NCI-H748 (cell line): ENCODE data around the gene ELMO1.

Experiments used
- DNase-seq: peaks from one replicate; lab custom pipeline; 2025; ENCODE audit not compliant: unreplicated experiment; lab: John Stamatoyannopoulos, UW

Gene ELMO1

GRCh38 chr7:37376386-37376785, 72.3 kb downstream of the ELMO1 start:
- no peak for DNase-seq

DNA sequence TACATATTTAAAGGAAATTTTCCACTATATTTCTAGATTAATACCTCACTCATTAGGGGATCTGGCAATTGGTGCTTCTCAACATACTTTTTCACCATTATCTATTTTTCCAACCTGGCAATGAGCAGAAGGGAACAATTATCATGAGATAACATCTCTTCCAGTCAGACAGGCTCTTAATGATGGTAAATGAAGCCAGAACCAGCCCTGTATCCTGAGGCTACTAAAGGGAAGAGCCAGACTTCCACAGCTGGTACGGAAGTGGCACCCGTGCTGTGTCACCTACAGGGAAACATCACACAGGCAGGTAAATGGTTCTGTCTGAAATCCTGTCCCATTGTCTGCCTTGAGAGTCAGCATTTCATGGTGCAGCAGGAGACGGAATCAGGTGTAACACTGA, 75.9 kb downstream of the ELMO1 start:
- peak; percentile 10 for DNase-seq

- DNase-seq, result no peak
These were observed 76.9 kb downstream of the ELMO1 start for GRCh38 chr7:37371755-37372154.

DNA sequence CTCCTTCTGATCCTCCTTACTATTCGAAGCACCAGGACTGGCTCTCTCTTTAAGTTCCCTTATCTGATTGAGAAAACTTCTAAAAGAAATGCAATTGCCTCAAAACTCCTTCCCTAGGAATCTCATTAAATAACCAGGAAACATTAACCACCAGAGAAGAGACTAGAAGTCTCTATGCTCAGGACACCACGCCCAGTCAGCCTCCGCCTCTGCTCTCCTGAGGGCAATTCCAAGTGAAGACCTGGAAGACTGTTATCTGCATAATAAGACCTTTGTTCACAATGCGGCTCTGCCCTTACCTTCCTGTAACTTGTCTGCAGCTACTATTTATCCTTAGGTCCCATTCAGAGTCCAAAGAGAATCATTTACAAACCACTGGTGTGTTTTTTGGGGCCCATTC, 78.8 kb downstream of the ELMO1 start:
- DNase-seq, result no peak

DNA sequence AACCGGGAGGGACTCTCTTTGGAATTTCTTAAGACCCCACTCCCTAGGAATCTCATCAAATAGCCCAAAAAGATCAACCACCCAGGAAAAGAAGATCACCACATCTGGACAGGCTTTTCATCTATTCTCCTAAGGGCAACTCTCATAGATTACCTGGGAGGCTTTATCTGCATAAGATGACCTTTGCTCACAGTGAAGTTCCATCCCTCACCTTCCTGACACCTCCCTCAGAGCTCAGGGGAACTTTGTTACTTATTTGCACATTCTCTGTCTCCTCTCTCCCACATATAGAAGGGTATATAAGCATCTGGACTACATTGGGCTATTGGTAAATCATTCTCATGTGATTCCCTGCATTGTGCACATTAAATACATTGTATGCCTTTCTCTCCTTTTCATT, 80.1 kb downstream of the ELMO1 start:
- DNase-seq, result no peak

GRCh38 chr7:37367010-37367409, 81.7 kb downstream of the ELMO1 start:
- no peak for DNase-seq

GRCh38 chr7:37366445-37366844, 82.2 kb downstream of the ELMO1 start:
- no peak for DNase-seq

- DNase-seq, result no peak
These were observed 83.3 kb downstream of the ELMO1 start for GRCh38 chr7:37365405-37365804.

GRCh38 chr7:37364856-37365255, 83.8 kb downstream of the ELMO1 start:
- no peak for DNase-seq

GRCh38 chr7:37363536-37364491, 84.8 kb downstream of the ELMO1 start:
- no peak for DNase-seq

DNA sequence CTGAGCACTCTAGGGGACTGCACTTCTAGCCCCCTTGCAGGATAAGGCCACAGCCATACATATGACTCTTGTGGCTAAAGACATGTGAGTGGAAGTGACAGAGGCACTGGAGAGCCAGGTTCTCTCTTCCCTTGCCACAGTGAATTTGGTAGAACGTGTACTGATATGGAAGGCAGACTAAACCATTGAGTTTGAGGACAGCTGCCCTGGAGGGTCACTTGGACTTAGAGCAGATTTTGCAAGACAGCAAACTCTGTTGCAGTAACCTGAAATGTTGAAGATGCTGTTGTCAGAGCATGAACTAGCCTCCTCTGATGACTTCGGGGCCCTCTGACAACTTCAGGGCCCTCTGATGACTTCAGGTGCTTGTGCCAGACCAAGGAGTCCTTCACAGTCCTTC, 85.9 kb downstream of the ELMO1 start:
- DNase-seq, result no peak

- no peak for DNase-seq
These were observed 88.2 kb downstream of the ELMO1 start for GRCh38 chr7:37360484-37360883.

DNA sequence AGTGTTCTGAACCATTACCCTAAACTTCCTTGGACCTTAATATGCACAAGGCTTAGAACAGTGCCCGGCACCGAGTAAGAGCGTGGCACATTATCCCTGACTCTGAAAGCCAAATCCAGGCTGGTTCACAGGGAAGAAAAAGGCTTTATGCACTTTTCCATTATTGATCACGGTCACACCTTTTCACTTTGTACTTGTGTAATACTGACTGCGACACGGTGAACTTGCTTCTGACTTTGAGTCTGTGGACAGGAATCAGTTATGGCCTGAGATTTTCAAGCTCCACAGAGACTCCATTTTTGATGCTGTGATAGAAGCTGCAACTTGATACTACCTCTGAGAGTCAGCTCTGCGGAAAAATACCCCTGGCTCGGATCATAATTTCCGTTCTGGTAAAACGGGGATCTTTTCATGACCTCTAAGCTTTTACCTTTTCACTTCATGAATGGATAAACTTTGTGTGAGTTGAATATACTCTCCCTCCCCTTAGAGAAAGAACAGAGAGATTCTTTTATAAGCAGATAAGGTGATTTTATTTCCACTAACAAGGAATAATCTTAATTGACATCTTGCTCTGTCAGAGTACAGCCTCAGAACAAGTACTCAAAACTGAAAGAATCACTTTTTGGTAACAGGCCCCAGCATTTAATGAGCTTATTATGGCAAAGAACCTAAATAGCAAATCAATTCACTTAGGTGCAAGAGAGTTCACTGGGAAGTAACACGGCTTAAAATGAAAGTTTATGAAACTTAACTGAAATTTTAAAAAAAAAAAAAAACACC, 88.8 kb downstream of the ELMO1 start:
- peak; percentile 11 for DNase-seq

DNA sequence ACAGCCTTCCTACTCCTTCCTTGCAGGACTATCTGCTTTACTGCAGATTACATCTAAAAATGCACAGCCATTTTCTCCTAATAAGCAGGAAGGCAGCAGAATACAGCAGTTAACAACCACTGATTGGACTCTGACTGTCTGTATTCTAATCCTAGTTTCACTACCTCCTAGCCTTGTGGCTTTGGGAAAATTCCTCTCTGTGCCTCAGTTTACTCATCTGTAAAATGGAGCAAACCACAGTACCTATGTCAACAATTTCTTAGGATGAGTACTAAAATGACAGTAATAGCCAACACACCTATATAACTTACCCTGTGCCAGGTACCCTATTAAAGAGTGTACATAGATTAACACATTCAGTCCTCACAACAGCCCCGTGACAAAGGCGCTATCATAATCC, 89.5 kb downstream of the ELMO1 start:
- no peak for DNase-seq

- no peak for DNase-seq
These were observed 91.0 kb downstream of the ELMO1 start for GRCh38 chr7:37357637-37357996.

- DNase-seq, result no peak
These were observed 91.6 kb downstream of the ELMO1 start for GRCh38 chr7:37356911-37357636.

- DNase-seq, result no peak
These were observed 94.0 kb downstream of the ELMO1 start for GRCh38 chr7:37354656-37355131.

DNA sequence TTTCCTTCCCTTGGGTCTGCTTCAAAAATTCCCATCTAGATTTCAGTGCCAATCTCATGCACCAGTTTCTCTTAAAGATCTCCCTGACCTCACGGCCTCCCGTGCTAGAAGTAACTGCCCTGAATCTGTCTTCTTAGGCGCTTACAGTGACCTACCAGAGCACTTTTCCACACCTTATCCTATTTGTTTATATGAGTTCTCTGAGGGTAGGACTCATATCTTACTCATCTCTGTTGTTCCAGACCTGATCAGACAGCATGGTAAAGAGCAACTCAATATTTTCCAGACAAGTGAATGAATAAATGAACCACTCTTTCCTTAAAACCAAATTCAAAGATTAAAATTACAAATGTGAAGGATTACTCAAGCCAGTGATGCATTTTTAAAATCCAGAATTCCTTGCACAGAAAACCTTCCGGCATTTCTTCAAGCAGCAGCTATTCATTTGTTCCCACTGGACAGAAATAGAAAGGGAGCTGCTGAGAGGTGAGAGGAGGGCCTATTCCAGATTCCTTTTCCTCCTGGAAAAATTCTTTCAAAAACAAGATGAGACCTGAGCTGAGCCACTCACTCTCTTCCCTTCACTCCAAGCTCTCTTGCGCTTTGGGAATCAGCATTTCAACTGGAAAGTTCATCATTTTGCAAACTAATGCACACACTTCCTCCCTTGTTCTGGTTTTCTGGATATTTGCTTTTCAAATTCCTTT, 94.6 kb downstream of the ELMO1 start:
- DNase-seq, result no peak

- DNase-seq, result peak; percentile 44
These were observed 95.4 kb downstream of the ELMO1 start for GRCh38 chr7:37352974-37353948.
